IMR-90 (cell line): ENCODE measurements around the gene DLAT. TPM values are rescaled to one million over a fixed set of nuclear protein-coding genes. Genes with fewer than 3 reads are reported as not detected.

ENCODE experiments used
- ATAC-seq: fragments of 200-7000 bp; cut with Tn5 transposase; 2 replicates; pipeline ENCODE4 v1.9.1; 2020; ENCODE audit warnings: low read depth, mild to moderate bottlenecking, moderate library complexity
- BruUV-seq: library from RNA; stranded (reverse); fragments of 400-500 nt; replicated peaks from 2 replicates; lab custom pipeline; 2021; lab: Mats Ljungman, UMichigan
- CTCF ChIA-PET: fragments of 300-600 bp; formaldehyde crosslinking; extraction: SDS; loops from one replicate; lab custom pipeline; 2021; ENCODE audit warnings: antibody characterized with exemption; lab: Yijun Ruan, JAX
- POLR2A ChIA-PET: fragments of 300-600 bp; sonication (Branson Sonifier 250); formaldehyde crosslinking; loops from one replicate; lab custom pipeline; 2022; ENCODE audit warnings: antibody characterized with exemption; ENCODE audit not compliant: unreplicated experiment; lab: Charles Lee
- DNase-seq: peaks from one replicate; pipeline ENCODE4 v3.0.0; 2013
- H2AFZ ChIP-seq: replicated peaks from 2 replicates; pipeline ENCODE3; 2013; ENCODE audit warnings: low read length, mild to moderate bottlenecking; ENCODE audit not compliant: poor library complexity
- H2AK5ac ChIP-seq: 2 replicates; pipeline ENCODE4 v1.6.1; 2013; ENCODE audit warnings: low read depth, low read length, inconsistent platforms
- H2AK9ac ChIP-seq: replicated peaks from 2 replicates; pipeline ENCODE3; 2013; ENCODE audit warnings: mild to moderate bottlenecking, low read depth, low read length, moderate library complexity; ENCODE audit not compliant: poor library complexity
- H2BK120ac ChIP-seq: 2 replicates; pipeline ENCODE4 v1.6.1; 2013; ENCODE audit warnings: low read depth, low read length, inconsistent platforms
- H2BK15ac ChIP-seq: 3 replicates; pipeline ENCODE4 v1.6.1; 2013; ENCODE audit warnings: low read depth, low read length, inconsistent platforms
- H2BK20ac ChIP-seq: 2 replicates; pipeline ENCODE4 v1.6.1; 2013; ENCODE audit warnings: low read depth, mild to moderate bottlenecking, inconsistent platforms, low read length, moderate library complexity
- H2BK5ac ChIP-seq: 2 replicates; pipeline ENCODE4 v1.6.1; 2013; ENCODE audit warnings: mild to moderate bottlenecking, low read depth, low read length, inconsistent platforms; ENCODE audit not compliant: poor library complexity, severe bottlenecking
- H3K14ac ChIP-seq: replicated peaks from 2 replicates; pipeline ENCODE4 v1.6.1; 2013; ENCODE audit warnings: low read depth, low read length, inconsistent platforms
- H3K18ac ChIP-seq: 2 replicates; pipeline ENCODE4 v1.6.1; 2013; ENCODE audit warnings: low read depth, low read length, control low read depth
- H3K23ac ChIP-seq: 2 replicates; pipeline ENCODE4 v1.6.1; 2013; ENCODE audit warnings: low read depth, low read length, inconsistent platforms
- H3K27ac ChIP-seq: 2 replicates; pipeline ENCODE4 v1.5.1; 2013; ENCODE audit warnings: mild to moderate bottlenecking, control low read depth, low read length; ENCODE audit not compliant: insufficient read depth
- H3K27me3 ChIP-seq: 2 replicates; pipeline ENCODE4 v1.6.1; 2013; ENCODE audit warnings: low read length; ENCODE audit not compliant: control insufficient read depth, insufficient read depth
- H3K36me3 ChIP-seq: 2 replicates; pipeline ENCODE4 v1.6.1; 2013; ENCODE audit warnings: low read length, mixed read lengths; ENCODE audit not compliant: control insufficient read depth, insufficient read depth
- H3K4ac ChIP-seq: 2 replicates; pipeline ENCODE4 v1.6.1; 2013; ENCODE audit warnings: low read depth, low read length, inconsistent platforms
- H3K4me1 ChIP-seq: 2 replicates; pipeline ENCODE4 v1.6.1; 2013; ENCODE audit warnings: low read length, mixed read lengths; ENCODE audit not compliant: control insufficient read depth, insufficient read depth
- H3K4me2 ChIP-seq: 2 replicates; pipeline ENCODE4 v1.6.1; 2013; ENCODE audit warnings: low read depth, mild to moderate bottlenecking, control low read depth, low read length, moderate library complexity
- H3K4me3 ChIP-seq: 2 replicates; pipeline ENCODE4 v1.5.1; 2013; ENCODE audit warnings: low read depth, mild to moderate bottlenecking, control low read depth, low read length, moderate library complexity; ENCODE audit not compliant: insufficient read depth
- H3K56ac ChIP-seq: 2 replicates; pipeline ENCODE4 v1.6.1; 2013; ENCODE audit warnings: low read length, inconsistent platforms; ENCODE audit not compliant: insufficient read depth; ENCODE audit errors: extremely low read depth
- H3K79me1 ChIP-seq, 2 experiments: 2 replicates each; pipeline ENCODE4 v1.6.1; 2013; ENCODE audit warnings: low read length in 2 of 2, inconsistent platforms in 1 of 2, low read depth in 1 of 2
- H3K9ac ChIP-seq: 2 replicates; pipeline ENCODE4 v1.6.1; 2013; ENCODE audit warnings: low read depth, low read length, control low read depth
- H3K9me1 ChIP-seq: 2 replicates; pipeline ENCODE4 v1.6.1; 2013; ENCODE audit warnings: low read length, inconsistent platforms; ENCODE audit not compliant: insufficient read depth
- H3K9me3 ChIP-seq: 2 replicates; pipeline ENCODE4 v1.6.1; 2013; ENCODE audit warnings: low read length; ENCODE audit not compliant: control insufficient read depth, insufficient read depth
- H4K20me1 ChIP-seq: 2 replicates; pipeline ENCODE4 v1.6.1; 2013; ENCODE audit warnings: low read length, inconsistent platforms; ENCODE audit not compliant: insufficient read depth
- H4K5ac ChIP-seq: 2 replicates; pipeline ENCODE4 v1.6.1; 2013; ENCODE audit warnings: mild to moderate bottlenecking, low read depth, low read length, control low read depth
- H4K8ac ChIP-seq, 2 experiments: 2 replicates each; pipeline ENCODE4 v1.6.1; 2013; ENCODE audit warnings: low read depth in 2 of 2, low read length in 2 of 2, control low read depth in 1 of 2, inconsistent platforms in 1 of 2
- H4K91ac ChIP-seq: 2 replicates; pipeline ENCODE4 v1.6.1; 2013; ENCODE audit warnings: low read depth, low read length, inconsistent platforms; ENCODE audit not compliant: insufficient read depth
- BHLHE40 ChIP-seq: fragments of 150-350 bp; IDR thresholded peaks from 2 replicates; pipeline ENCODE4 v1.6.1; 2016; ENCODE audit warnings: mild to moderate bottlenecking, low read depth, low read length
- CEBPB ChIP-seq: IDR thresholded peaks from 2 replicates; pipeline ENCODE4 v1.6.1; 2012; ENCODE audit warnings: low read depth, low read length, improper control_type of control experiment
- CTCF ChIP-seq: conservative IDR thresholded peaks from 2 replicates; pipeline ENCODE4 v1.5.1; 2012; ENCODE audit warnings: mild to moderate bottlenecking, low read depth, low read length, improper control_type of control experiment
- FOS ChIP-seq: fragments of 150-350 bp; IDR thresholded peaks from 2 replicates; pipeline ENCODE4 v1.6.1; 2016; ENCODE audit warnings: low read depth, low read length
- MAFK ChIP-seq: IDR thresholded peaks from 2 replicates; pipeline ENCODE4 v1.6.1; 2012; ENCODE audit warnings: low read depth, low read length, improper control_type of control experiment
- MAZ ChIP-seq: IDR thresholded peaks from 2 replicates; pipeline ENCODE4 v1.6.1; 2012; ENCODE audit warnings: low read depth, mild to moderate bottlenecking, low read length, improper control_type of control experiment, moderate library complexity, borderline replicate concordance
- MXI1 ChIP-seq: IDR thresholded peaks from 2 replicates; pipeline ENCODE4 v1.6.1; 2012; ENCODE audit warnings: low read depth, mild to moderate bottlenecking, low read length, moderate library complexity, borderline replicate concordance
- NFE2L2 ChIP-seq: fragments of 150-350 bp; IDR thresholded peaks from 2 replicates; pipeline ENCODE4 v1.6.1; 2016; ENCODE audit warnings: low read depth, mild to moderate bottlenecking, low read length
- RCOR1 ChIP-seq: IDR thresholded peaks from 2 replicates; pipeline ENCODE4 v1.6.1; 2012; ENCODE audit warnings: mild to moderate bottlenecking, low read length, improper control_type of control experiment; ENCODE audit not compliant: insufficient replicate concordance
- RFX5 ChIP-seq: IDR thresholded peaks from 2 replicates; pipeline ENCODE4 v1.8.0; 2012; ENCODE audit warnings: low read depth, mild to moderate bottlenecking, low read length, moderate library complexity
- SMC3 ChIP-seq: fragments of 150-350 bp; IDR thresholded peaks from 2 replicates; pipeline ENCODE4 v1.6.1; 2016; ENCODE audit warnings: low read depth, mild to moderate bottlenecking, antibody characterized with exemption, low read length, moderate library complexity
- WGBS, 2 experiments: methylation state at CpG; one replicate each; pipeline versions ENCODE4 v1.1.5 to v1.1.7; 2013; ENCODE audit warnings: missing lambda C conversion rate in 2 of 2; ENCODE audit not compliant: insufficient read length in 1 of 2; ENCODE audit errors: extremely low coverage in 2 of 2; 5-methylcytosine and 5-hydroxymethylcytosine counted together
- dilution Hi-C: fragments of 300-500 bp; cut with HindIII; formaldehyde crosslinking; loops from one replicate; pipeline ENCODE4 v1.14.3; 2018; ENCODE audit warnings: low sequenced_read_pairs; ENCODE audit not compliant: unreplicated experiment
- in situ Hi-C: fragments of 300-500 bp; cut with MboI; formaldehyde crosslinking; loops from 3 replicates; pipeline ENCODE4 v1.14.3; 2019; ENCODE audit warnings: low sequenced_read_pairs, inconsistent platforms, mixed read lengths
- intact Hi-C: fragments of 100-400 bp; cut with micrococcal nuclease; formaldehyde crosslinking; loops from 2 replicates; pipeline ENCODE4 v1.10.0; 2022
- polyA plus RNA-seq, 3 experiments: library from polyadenylated mRNA; depleted of rRNA; stranded (reverse); fragments of >200 nt; gene quantifications; 2 replicates each; pipeline ENCODE4 v1.2.3, GENCODE V29; 2012; ENCODE audit warnings: low replicate concordance in 1 of 3
- total RNA-seq: library from RNA; depleted of rRNA; stranded (reverse); fragments of >200 nt; gene quantifications from 2 replicates; pipeline ENCODE4 v1.2.3, GENCODE V29; 2012
- TF ChIP-seq, protein P1 (sequence below): fragments of 150-350 bp; IDR thresholded peaks from 2 replicates; pipeline ENCODE4 v1.6.1; 2016; ENCODE audit warnings: low read depth, mild to moderate bottlenecking, low read length, moderate library complexity, borderline replicate concordance

DLAT gene
- total and polyA plus RNA-seq, 2 of the 4 experiments (the other 2 are of a cell fraction): 15.5 to 27.2 TPM

GRCh38 chr11:112023104-112023503 is 2.1 kb upstream of the DLAT start:
- no peak overlapping the region for H2AFZ ChIP-seq
- H3K18ac ChIP-seq: no peak overlapping the region
- H3K36me3 ChIP-seq: peaks cover 7% of the 10 kb centered on the region
- intact Hi-C loops (no loop called here), dilution Hi-C loops (no loop called here), in situ Hi-C loops (no loop called here)
- H2BK120ac ChIP-seq: no peak overlapping the region
- BruUV-seq: no TSS peak
- H3K56ac ChIP-seq: no peak overlapping the region
- ChIA-PET CTCF (no interaction called here), POLR2A (no interaction called here)
- H3K14ac ChIP-seq: no peak overlapping the region
- H2BK5ac ChIP-seq: no peak overlapping the region
- no peak overlapping the region for H3K4ac ChIP-seq
- no peak overlapping the region for H3K23ac ChIP-seq
- DNase-seq: no peak
- no peak overlapping the region for H4K5ac ChIP-seq
- H2BK20ac ChIP-seq: no peak overlapping the region
- H2AK9ac ChIP-seq: no peak overlapping the region
- no peak overlapping the region for H3K4me2 ChIP-seq
- no peak overlapping the region for H3K27ac ChIP-seq
- no peak overlapping the region for H3K4me3 ChIP-seq
- H3K9ac ChIP-seq: no peak overlapping the region
- WGBS, 2 experiments: no CpG with 5 or more reads among the region's 3 CpGs
- H4K8ac ChIP-seq: no peak overlapping the region
- H3K9me3 ChIP-seq: no peaks in the 10 kb centered on the region
- peaks cover 11 to 20% of the 10 kb centered on the region in 2 experiments; a peak in 3 of 4 replicates for H3K79me1 ChIP-seq
- no peaks in the 10 kb centered on the region for H3K27me3 ChIP-seq
- no peak for ATAC-seq
- TF ChIP-seq FOS (no peak), CEBPB (no peak), MAFK (no peak), RCOR1 (no peak), NFE2L2 (no peak), SMC3 (no peak), CTCF (no peak), RFX5 (no peak), BHLHE40 (no peak), MXI1 (no peak), MAZ (no peak)
- TF ChIP-seq, protein P1, sequence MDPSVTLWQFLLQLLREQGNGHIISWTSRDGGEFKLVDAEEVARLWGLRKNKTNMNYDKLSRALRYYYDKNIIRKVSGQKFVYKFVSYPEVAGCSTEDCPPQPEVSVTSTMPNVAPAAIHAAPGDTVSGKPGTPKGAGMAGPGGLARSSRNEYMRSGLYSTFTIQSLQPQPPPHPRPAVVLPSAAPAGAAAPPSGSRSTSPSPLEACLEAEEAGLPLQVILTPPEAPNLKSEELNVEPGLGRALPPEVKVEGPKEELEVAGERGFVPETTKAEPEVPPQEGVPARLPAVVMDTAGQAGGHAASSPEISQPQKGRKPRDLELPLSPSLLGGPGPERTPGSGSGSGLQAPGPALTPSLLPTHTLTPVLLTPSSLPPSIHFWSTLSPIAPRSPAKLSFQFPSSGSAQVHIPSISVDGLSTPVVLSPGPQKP: no peak
- H4K91ac ChIP-seq: no peak overlapping the region
- H3K4me1 ChIP-seq: no peaks in the 10 kb centered on the region
- H3K9me1 ChIP-seq: peaks cover 4% of the 10 kb centered on the region
- H2AK5ac ChIP-seq: no peak overlapping the region
- H2BK15ac ChIP-seq: no peak overlapping the region
- no peaks in the 10 kb centered on the region for H4K20me1 ChIP-seq
